ENCODE measurements around the gene RPS6KB1.

Gene RPS6KB1

GRCh38 chr17:59892924-59893675, at the start of gene RPS6KB1, which contains the start of gene TUBD1:
TSS of gene RPS6KB1 (plus strand) at chr17:59893121. CDS start at chr17:59893185, 64 bp downstream.
TSS of gene TUBD1 (minus strand) at chr17:59892943. CDS start at chr17:59891002, 1,941 bp downstream.
- no peaks in the 10 kb centered on the region for H3K9me3 ChIP-seq
- H3K36me3 ChIP-seq: peaks cover 3 to 14% (median 6%) of the 10 kb centered on the region in 3 donors
- peak; percentile 97 to 98 for DNase-seq
- H3K27me3 ChIP-seq: no peaks in the 10 kb centered on the region
- no peak for TF ChIP-seq CTCF (IDR thresholded peaks at IDR 0.05)
- peaks cover 0 to 44% (median 23%) of the 10 kb centered on the region in 4 donors for H3K4me1 ChIP-seq
- intact Hi-C loops (cut with DNase I; ENCODE audit: low total_unique reads): no loop called here
- H3K27ac ChIP-seq: peak within 1 kb of the TSS; percentile 86 to 96
- peak within 1 kb of the TSS; percentile 67 to 89 for H3K4me3 ChIP-seq

GRCh38 chr17:59844884-59845594, 47.9 kb upstream of the RPS6KB1 start:
- no peak for TF ChIP-seq CTCF (IDR thresholded peaks at IDR 0.05)
- DNase-seq: no peak
- no peak overlapping the region for H3K4me3 ChIP-seq
- intact Hi-C loops (cut with DNase I; ENCODE audit: low total_unique reads): no loop called here
- peaks cover 0 to 91% (median 37%) of the 10 kb centered on the region in 4 donors for H3K4me1 ChIP-seq
- H3K36me3 ChIP-seq: peaks cover 0 to 20% (median 0%) of the 10 kb centered on the region in 3 donors
- H3K9me3 ChIP-seq: no peaks in the 10 kb centered on the region
- peak overlapping the region; percentile 88 to 89 for H3K27ac ChIP-seq
- H3K27me3 ChIP-seq: no peaks in the 10 kb centered on the region

- H3K27me3 ChIP-seq: no peaks in the 10 kb centered on the region
- no peaks in the 10 kb centered on the region for H3K9me3 ChIP-seq
- H3K36me3 ChIP-seq: peaks cover 0 to 14% (median 0%) of the 10 kb centered on the region in 3 donors
- H3K4me3 ChIP-seq: peak overlapping the region; percentile 5 to 17
- H3K27ac ChIP-seq: peak overlapping the region; percentile 88 to 89
- DNase-seq: peak; percentile 52 to 65
- no peak for TF ChIP-seq CTCF (IDR thresholded peaks at IDR 0.05)
- H3K4me1 ChIP-seq: peaks cover 0 to 85% (median 37%) of the 10 kb centered on the region in 4 donors
- intact Hi-C loops (cut with DNase I; ENCODE audit: low total_unique reads): no loop called here
Observed at GRCh38 chr17:59845595-59846393, 47.1 kb upstream of the RPS6KB1 start.

- H3K4me1 ChIP-seq: peaks cover 0 to 84% (median 45%) of the 10 kb centered on the region in 4 donors
- DNase-seq: peak; percentile 60 to 77
- H3K27me3 ChIP-seq: no peaks in the 10 kb centered on the region
- intact Hi-C loops (cut with DNase I; ENCODE audit: low total_unique reads): no loop called here
- H3K27ac ChIP-seq: peak overlapping the region; percentile 88 to 89
- H3K9me3 ChIP-seq: no peaks in the 10 kb centered on the region
- H3K36me3 ChIP-seq: peaks cover 0 to 7% (median 0%) of the 10 kb centered on the region in 3 donors
- H3K4me3 ChIP-seq: peak overlapping the region; percentile 5 to 17
- no peak for TF ChIP-seq CTCF (IDR thresholded peaks at IDR 0.05)
Observed at GRCh38 chr17:59846394-59847165, 46.3 kb upstream of the RPS6KB1 start.

- Histone ChIP-seq H3K4me3 (no peak overlapping the region), H3K36me3 (no peaks in the 10 kb centered on the region), H3K27me3 (no peaks in the 10 kb centered on the region), H3K4me1 (peaks cover 0 to 84% (median 49%) of the 10 kb centered on the region in 4 donors), H3K9me3 (no peaks in the 10 kb centered on the region), H3K27ac (peak overlapping the region; percentile 88 to 89)
- peak in 1 of 2 donors; percentile 55 for DNase-seq
- intact Hi-C loops (cut with DNase I; ENCODE audit: low total_unique reads): no loop called here
- no peak for TF ChIP-seq CTCF (IDR thresholded peaks at IDR 0.05)
Observed at GRCh38 chr17:59848385-59848668, 44.6 kb upstream of the RPS6KB1 start.

Measured in tibial artery (tissue), 4 donors.